HG03175 (cell line): Measurements from ENCODE around the gene SPEM1.
"Not testable (repeated sequence)": the region's sequence is repeated elsewhere in the genome, so short reads cannot be mapped to it uniquely, and the experiment has no call there.

ENCODE experiments used
- ATAC-seq: cut with Tn5 transposase; IDR thresholded peaks from one replicate; pipeline ENCODE4 v1.9.1; 2021; ENCODE audit warnings: mild to moderate bottlenecking, moderate library complexity; ENCODE audit not compliant: unreplicated experiment

Gene SPEM1

GRCh38 chr17:7467498-7467897, 47.4 kb downstream of the SPEM1 start:
- ATAC-seq = no peak

DNA sequence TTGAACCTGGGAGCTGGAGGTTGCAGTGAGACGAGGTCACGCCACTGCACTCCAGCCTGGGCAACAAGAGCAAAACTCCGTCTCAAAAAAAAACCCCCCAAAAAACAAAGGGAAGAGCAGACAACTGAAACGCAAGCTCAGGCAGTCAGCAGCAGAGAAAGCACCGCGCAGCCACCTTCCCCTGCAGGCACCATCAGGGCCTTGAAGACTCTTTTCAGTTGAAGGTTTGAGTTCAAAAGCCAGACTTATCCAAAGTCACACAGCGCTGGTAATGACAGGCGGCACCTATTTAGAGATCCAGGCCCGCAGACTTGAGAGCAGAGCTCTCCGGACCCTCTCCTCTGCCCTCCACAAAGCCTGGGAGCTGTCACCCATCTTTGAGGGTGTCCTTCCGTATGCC, 48.2 kb downstream of the SPEM1 start:
- no peak for ATAC-seq

- ATAC-seq = no peak
Observed at GRCh38 chr17:7468804-7469389, 48.8 kb downstream of the SPEM1 start.

DNA sequence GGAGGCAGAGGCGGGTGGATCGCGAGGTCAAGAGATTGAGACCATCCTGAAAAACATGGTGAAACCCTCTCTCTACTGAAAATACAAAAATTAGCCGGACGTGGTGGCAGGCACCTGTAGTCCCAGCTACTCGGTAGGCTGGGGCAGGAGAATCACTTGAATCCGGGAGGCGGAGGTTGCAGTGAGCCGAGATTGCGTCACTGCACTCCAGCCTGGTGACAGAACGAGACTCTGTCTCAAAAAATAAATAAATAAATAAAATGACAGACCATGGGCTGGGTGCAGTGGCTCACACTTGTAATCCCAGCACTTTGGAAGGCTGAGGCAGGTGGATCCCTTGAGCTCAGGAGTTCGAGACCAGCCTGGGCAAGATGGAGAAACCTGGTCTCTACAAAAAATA, 49.7 kb downstream of the SPEM1 start:
- ATAC-seq = not testable (repeated sequence)

GRCh38 chr17:7470457-7470973, 50.4 kb downstream of the SPEM1 start:
- not testable (repeated sequence) for ATAC-seq
